Stimulated activated CD4-positive, alpha-beta T cell treated with anti-CD3 and anti-CD28 coated beads, Interleukin-15, amount 100 ng/mL, for 1 hour (primary cell): ENCODE data around the gene C9orf153.
"Not testable (repeated sequence)": the region's sequence is repeated elsewhere in the genome, so short reads cannot be mapped to it uniquely, and the experiment has no call there.

Experiments used
- DNase-seq, 2 donors: peaks; one replicate each; pipeline ENCODE4 v3.0.0-alpha.2; 2020; ENCODE audit warnings: low read depth in 1 of 2, low spot score in 1 of 2

The C9orf153 gene

GRCh38 chr9:86193088-86193487, 66.4 kb downstream of the C9orf153 start:
- DNase-seq: no peak

GRCh38 chr9:86190700-86191099, 68.8 kb downstream of the C9orf153 start:
- not testable (repeated sequence) for DNase-seq

GRCh38 chr9:86187121-86187520, 72.3 kb downstream of the C9orf153 start:
- no peak for DNase-seq

GRCh38 chr9:86186696-86187095, 72.8 kb downstream of the C9orf153 start:
- no peak for DNase-seq

GRCh38 chr9:86185872-86186271, 73.6 kb downstream of the C9orf153 start:
- DNase-seq: no peak

- DNase-seq: no peak
Measured at GRCh38 chr9:86184138-86184524, 75.3 kb downstream of the C9orf153 start.

GRCh38 chr9:86183229-86184137, 76.0 kb downstream of the C9orf153 start:
- DNase-seq: no peak

- DNase-seq: no peak
Measured at GRCh38 chr9:86181379-86182315, 77.8 kb downstream of the C9orf153 start.

- no peak for DNase-seq
Measured at GRCh38 chr9:86178503-86178902, 81.0 kb downstream of the C9orf153 start.

- no peak for DNase-seq
Measured at GRCh38 chr9:86177995-86178394, 81.5 kb downstream of the C9orf153 start.

GRCh38 chr9:86176468-86176867, 83.0 kb downstream of the C9orf153 start:
- no peak for DNase-seq

- DNase-seq: no peak
Measured at GRCh38 chr9:86175743-86176456, 83.6 kb downstream of the C9orf153 start.

- DNase-seq: no peak
Measured at GRCh38 chr9:86175223-86175622, 84.2 kb downstream of the C9orf153 start.
